B cell (primary cell): Measurements from ENCODE around the gene SCAMP4. TPM values are rescaled to one million over a fixed set of nuclear protein-coding genes. Genes with fewer than 3 reads are reported as not detected.

Source experiments
- ATAC-seq: fragments of 200-7000 bp; cut with Tn5 transposase; one replicate; pipeline ENCODE4 v1.10.0; 2021; ENCODE audit warnings: low read depth, mild to moderate bottlenecking, moderate number of reproducible peaks, moderate library complexity
- CTCF ChIA-PET: fragments of 350-600 bp; sonication (Branson Sonifier 250); formaldehyde crosslinking; loops from one replicate; lab custom pipeline; 2021; ENCODE audit warnings: antibody characterized with exemption, inconsistent platforms; lab: Charles Lee
- POLR2A ChIA-PET: fragments of 350-600 bp; sonication (Branson Sonifier 250); formaldehyde crosslinking; loops from one replicate; lab custom pipeline; 2021; ENCODE audit warnings: antibody characterized with exemption; lab: Charles Lee
- DNase-seq: peaks from one replicate; pipeline ENCODE4 v3.0.0; 2013
- H2AFZ ChIP-seq: 2 replicates; pipeline ENCODE4 v1.6.1; 2012; ENCODE audit warnings: mild to moderate bottlenecking, low read depth, low read length; ENCODE audit not compliant: insufficient read depth, poor library complexity, severe bottlenecking
- H3K27ac ChIP-seq, 2 donors: 1 replicate in 1 of 2; 2 replicates in 1 of 2; pipeline ENCODE4 v1.5.1; 2012 to 2013; ENCODE audit warnings: low read length in 2 of 2, mild to moderate bottlenecking in 2 of 2, moderate library complexity in 1 of 2
- H3K27me3 ChIP-seq, 4 experiments: fragments of 200-600 bp in 1 of 4; sonication (generic) in 1 of 4; replicated peaks in 1 of 4; 1 replicate in 2 of 4; 2 replicates in 2 of 4; pipeline versions ENCODE4 v1.6.1 to v1.7.0; 2013 to 2016; ENCODE audit warnings: low read length in 3 of 4, mild to moderate bottlenecking in 2 of 4, mixed read lengths in 1 of 4, moderate library complexity in 1 of 4; ENCODE audit not compliant: insufficient read depth in 4 of 4, control insufficient read depth in 3 of 4; ENCODE audit errors: control extremely low read depth in 1 of 4
- H3K36me3 ChIP-seq, 2 experiments: replicated peaks in 1 of 2; 1 replicate in 1 of 2; 2 replicates in 1 of 2; pipeline versions ENCODE4 v1.6.1 to v1.7.1; 2013; ENCODE audit warnings: low read length in 1 of 2; ENCODE audit not compliant: insufficient read depth in 2 of 2, control insufficient read depth in 1 of 2; ENCODE audit errors: control extremely low read depth in 1 of 2, extremely low read depth in 1 of 2
- H3K4me1 ChIP-seq, 2 donors: fragments of 200-600 bp in 1 of 2; sonication (generic) in 1 of 2; 1 replicate in 1 of 2; 2 replicates in 1 of 2; pipeline versions ENCODE4 v1.5.1 to v1.6.1; 2013 to 2017; ENCODE audit warnings: low read length in 2 of 2; ENCODE audit not compliant: control insufficient read depth in 2 of 2, insufficient read depth in 2 of 2
- H3K4me2 ChIP-seq: replicated peaks from 2 replicates; pipeline ENCODE3; 2012; ENCODE audit warnings: mild to moderate bottlenecking, low read depth, low read length; ENCODE audit not compliant: poor library complexity, severe bottlenecking
- H3K4me3 ChIP-seq, 5 experiments: fragments of 200-600 bp in 1 of 5; sonication (generic) in 1 of 5; 1 replicate in 3 of 5; 2 replicates in 2 of 5; pipeline versions ENCODE4 v1.5.1 to v1.7.0; 2011 to 2016; ENCODE audit warnings: low read length in 4 of 5, mild to moderate bottlenecking in 4 of 5, low read depth in 2 of 5, control low read depth in 1 of 5, moderate library complexity in 1 of 5; ENCODE audit not compliant: insufficient read depth in 1 of 5; ENCODE audit errors: control extremely low read depth in 1 of 5, extremely low read depth in 1 of 5
- H3K79me2 ChIP-seq: fragments of 200-600 bp; sonication (generic); one replicate; pipeline ENCODE4 v1.6.0; 2016; ENCODE audit warnings: low read length; ENCODE audit not compliant: control insufficient read depth, insufficient read depth
- H3K9ac ChIP-seq: fragments of 200-600 bp; sonication (generic); 2 replicates; pipeline ENCODE4 v1.6.1; 2017; ENCODE audit warnings: mild to moderate bottlenecking, low read length, moderate library complexity
- H3K9me3 ChIP-seq, 3 donors: one replicate each; pipeline versions ENCODE4 v1.6.1 to v1.7.1; 2013; ENCODE audit warnings: low read length in 2 of 3; ENCODE audit not compliant: control insufficient read depth in 2 of 3, insufficient read depth in 1 of 3; ENCODE audit errors: control extremely low read depth in 1 of 3
- H4K20me1 ChIP-seq: 2 replicates; pipeline ENCODE4 v1.6.0; 2012; ENCODE audit warnings: mild to moderate bottlenecking, low read length; ENCODE audit not compliant: insufficient read depth, control insufficient read depth, poor library complexity, severe bottlenecking
- H3K27ac Mint-ChIP-seq: one replicate; pipeline ENCODE4 v1.8.0; 2021; ENCODE audit warnings: mixed read lengths
- H3K27me3 Mint-ChIP-seq: one replicate; pipeline ENCODE4 v1.8.0; 2021; ENCODE audit warnings: mixed read lengths
- H3K4me1 Mint-ChIP-seq: one replicate; pipeline ENCODE4 v1.8.0; 2021; ENCODE audit warnings: mixed read lengths
- H3K4me3 Mint-ChIP-seq: one replicate; pipeline ENCODE4 v1.8.0; 2021; ENCODE audit warnings: mixed read lengths
- H3K9me3 Mint-ChIP-seq: one replicate; pipeline ENCODE4 v1.8.0; 2022; ENCODE audit warnings: mixed read lengths; ENCODE audit not compliant: insufficient read depth
- CTCF ChIP-seq: fragments of 200-600 bp; IDR thresholded peaks from one replicate; pipeline ENCODE4 v1.8.0; 2022; ENCODE audit warnings: antibody characterized with exemption, mild to moderate bottlenecking
- EZH2 ChIP-seq: IDR thresholded peaks from 2 replicates; pipeline ENCODE4 v1.6.1; 2012; ENCODE audit warnings: borderline replicate concordance, low read depth, mild to moderate bottlenecking, moderate library complexity, low read length; ENCODE audit not compliant: insufficient read depth, poor library complexity, severe bottlenecking
- WGBS: methylation state at CpG from one replicate; pipeline ENCODE4 v1.1.5; 2013; ENCODE audit warnings: missing lambda C conversion rate; ENCODE audit not compliant: insufficient coverage; 5-methylcytosine and 5-hydroxymethylcytosine counted together
- intact Hi-C: fragments of 100-400 bp; cut with micrococcal nuclease; formaldehyde crosslinking; loops from one replicate; pipeline ENCODE4 v1.10.0; 2022
- polyA plus RNA-seq: library from polyadenylated mRNA; depleted of rRNA; stranded (reverse); fragments of >200 nt; gene quantifications from 2 replicates; pipeline ENCODE4 v1.2.3, GENCODE V29; 2012
- total RNA-seq, 2 donors: library from RNA; stranded (reverse); fragments of 120-200 nt in 1 of 2; gene quantifications; 1 replicate in 1 of 2; 2 replicates in 1 of 2; pipeline versions ENCODE4 v1.2.3 to v1.2.4, GENCODE V29; 2013 to 2022

Gene SCAMP4
- total and polyA plus RNA-seq, 2 donors (not counting 1 experiment from before 2014, with no cell fraction given): 47.9 to 60.0 TPM

GRCh38 chr19:1884291-1884718 is 20.9 kb upstream of the SCAMP4 start:
- no peak for ATAC-seq
- TF ChIP-seq CTCF (no peak), EZH2 (no peak)

DNA sequence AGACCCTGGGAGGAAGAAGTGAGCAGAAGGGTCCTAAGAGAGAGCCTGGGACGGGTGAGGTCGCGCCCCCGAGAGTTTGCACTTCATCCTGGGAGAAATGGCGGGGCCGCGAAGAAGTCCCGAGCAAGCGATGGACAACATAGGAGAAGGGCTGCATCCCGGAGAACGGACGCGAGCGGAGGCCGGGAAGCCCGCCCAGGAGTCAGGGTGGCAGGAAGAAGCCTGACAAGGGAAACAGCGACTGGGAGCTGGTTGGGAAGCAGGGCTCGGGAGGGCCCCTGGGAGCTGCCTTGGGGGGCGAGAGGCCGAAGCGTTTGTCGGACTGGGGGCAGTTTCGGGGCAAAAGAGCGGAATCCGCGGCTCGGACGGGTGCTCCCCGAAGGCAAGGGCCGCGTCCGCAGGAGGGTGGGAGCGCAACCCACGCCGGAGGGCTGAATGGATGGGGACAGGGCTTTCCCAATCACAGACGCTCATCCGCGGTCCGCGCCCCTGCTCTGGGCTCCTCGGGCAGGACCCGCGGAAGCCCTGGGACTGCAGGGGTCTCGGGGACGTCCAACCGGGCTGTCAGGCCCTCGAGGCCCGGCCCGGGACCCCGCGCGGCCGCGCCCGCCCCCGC is 20.4 kb upstream of the SCAMP4 start:
- H2AFZ ChIP-seq: peak overlapping the region; percentile 31
- H3K27me3 ChIP-seq: no peaks in the 10 kb centered on the region
- ATAC-seq (no peak), DNase-seq (no peak)
- no peaks in the 10 kb centered on the region for H3K9me3 ChIP-seq
- peaks cover 32 to 51% of the 10 kb centered on the region in 2 donors for H3K4me1 ChIP-seq
- POLR2A ChIA-PET: interaction anchor here (2.0 to 3.3 kb wide), 2 partner anchors 9 to 13 kb away, joined by 6 to 20 read pairs; no protein-coding TSS in a partner anchor
- peak overlapping the region; percentile 63 to 92 (median 86) for H3K4me3 ChIP-seq
- peak overlapping the region; percentile 92 for H3K4me2 ChIP-seq
- TF ChIP-seq EZH2 (no peak), CTCF (no peak)
- Mint-ChIP-seq H3K27me3 (no peaks in the 10 kb centered on the region), H3K4me1 (peaks cover 36% of the 10 kb centered on the region), H3K27ac (peak overlapping the region; percentile 96), H3K9me3 (no peaks in the 10 kb centered on the region), H3K4me3 (peak overlapping the region; percentile 99)
- peak overlapping the region; percentile 74 for H3K9ac ChIP-seq
- CTCF ChIA-PET: interaction anchor here (0.6 to 2.3 kb wide), 3 partner anchors 11 to 182 kb away, joined by 3 to 6 read pairs (median 3); no protein-coding TSS in a partner anchor
- peaks cover 0 to 13% of the 10 kb centered on the region in 2 experiments for H3K36me3 ChIP-seq
- intact Hi-C loops: loop anchor here (1.0 kb wide), 3 partner anchors 9 to 20 kb away; partner anchors contain the start of genes ADAT3 and SCAMP4
- 1% methylated on average over 56 of the region's 56 CpGs for WGBS
- peaks cover 56% of the 10 kb centered on the region for H3K79me2 ChIP-seq
- peaks cover 46% of the 10 kb centered on the region for H4K20me1 ChIP-seq
- H3K27ac ChIP-seq: peak overlapping the region; percentile 59 to 62

More at GRCh38 chr19:1884291-1884718, 20.9 kb upstream of the SCAMP4 start:
- intact Hi-C loops: no loop called here
- H3K9me3 Mint-ChIP-seq: no peaks in the 10 kb centered on the region
- H3K4me2 ChIP-seq: peak overlapping the region; percentile 92
- peak overlapping the region; percentile 96 for H3K27ac Mint-ChIP-seq
- H3K4me3 Mint-ChIP-seq: peak overlapping the region; percentile 99
- POLR2A ChIA-PET: interaction anchor here (1.1 to 2.0 kb wide), 2 partner anchors 9 to 13 kb away, joined by 3 to 6 read pairs; no protein-coding TSS in a partner anchor
- peak overlapping the region; percentile 59 to 62 for H3K27ac ChIP-seq
- peak overlapping the region; percentile 74 for H3K9ac ChIP-seq
- peak overlapping the region; percentile 63 to 92 (median 86) for H3K4me3 ChIP-seq
- H4K20me1 ChIP-seq: peaks cover 46% of the 10 kb centered on the region
- H3K27me3 Mint-ChIP-seq: no peaks in the 10 kb centered on the region
- 3% methylated on average over 9 of the region's 11 CpGs for WGBS
- no peaks in the 10 kb centered on the region for H3K9me3 ChIP-seq
- no peaks in the 10 kb centered on the region for H3K27me3 ChIP-seq
- H3K79me2 ChIP-seq: peaks cover 56% of the 10 kb centered on the region
- CTCF ChIA-PET: no interaction called here
- peaks cover 32 to 51% of the 10 kb centered on the region in 2 donors for H3K4me1 ChIP-seq
- peaks cover 36% of the 10 kb centered on the region for H3K4me1 Mint-ChIP-seq
- peaks cover 0 to 13% of the 10 kb centered on the region in 2 experiments for H3K36me3 ChIP-seq
- peak overlapping the region; percentile 31 for H2AFZ ChIP-seq
- peak; percentile 30 for DNase-seq
